Prostate gland (tissue), 2 donors: ENCODE results near the gene BTBD10.

Source experiments
- CTCF ChIP-seq, 4 experiments: fragments of 200-600 bp in 2 of 4; fragments of 450-650 bp in 2 of 4; sonication (generic) in 2 of 4; IDR thresholded peaks; 1 replicate in 3 of 4; 2 replicates in 1 of 4; pipeline ENCODE4 v1.5.1; 2016 to 2019; ENCODE audit warnings: antibody characterized with exemption in 4 of 4, mild to moderate bottlenecking in 2 of 4, moderate library complexity in 2 of 4
- POLR2A ChIP-seq: fragments of 450-650 bp; IDR thresholded peaks from one replicate; pipeline ENCODE4 v1.6.1; 2016; ENCODE audit warnings: antibody characterized with exemption, mild to moderate bottlenecking

GRCh38 chr11:13449522-13449921 lies 13.5 kb downstream of the BTBD10 start:
- no peak for TF ChIP-seq CTCF (IDR thresholded peaks at IDR 0.05)
- TF ChIP-seq POLR2A, result no peak
